Measurements from ENCODE around the gene G2E3.

DNA sequence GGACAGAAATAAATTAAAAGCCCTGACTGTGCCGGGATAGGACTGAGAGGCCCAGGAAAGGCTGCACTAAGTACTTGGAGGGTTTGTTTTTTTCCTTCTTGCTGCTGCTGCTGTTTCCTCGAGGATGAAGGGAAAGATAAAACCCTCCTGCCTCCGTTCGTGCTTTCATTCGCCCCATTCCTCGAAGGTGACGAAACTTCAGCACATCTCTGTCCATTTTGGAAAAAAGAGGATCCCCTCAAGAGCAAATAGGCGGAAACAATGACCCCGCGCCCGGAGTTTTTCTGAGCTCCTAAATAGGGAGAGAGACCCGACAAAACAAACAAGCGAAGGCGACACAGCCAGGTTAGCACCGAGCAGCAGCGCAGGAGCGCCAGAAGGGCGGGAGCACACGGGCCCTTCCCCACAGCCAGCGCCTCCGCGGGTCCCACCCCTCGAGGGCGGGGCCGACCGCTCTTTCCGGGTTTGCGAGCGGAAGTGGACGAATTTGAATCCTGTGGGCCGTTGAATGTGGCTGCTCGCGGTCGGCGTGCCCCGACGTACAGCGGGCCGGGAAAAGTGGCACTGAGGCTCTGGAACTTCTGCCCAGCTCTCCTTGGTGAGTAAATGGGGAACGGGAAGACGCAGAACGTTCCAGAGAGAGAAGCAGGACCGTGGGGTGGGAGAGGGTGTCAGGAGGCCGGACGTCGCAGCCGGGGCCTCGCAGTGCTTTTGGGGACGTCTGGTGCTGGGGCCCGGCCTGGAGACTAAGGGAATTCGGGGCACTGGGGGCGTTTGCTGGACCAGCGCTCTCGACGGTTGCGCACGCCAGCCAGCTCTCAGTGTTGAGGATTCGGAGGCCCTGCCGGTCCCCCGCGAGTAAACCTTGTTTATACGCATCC, at the start of gene G2E3:
- no peak for TF ChIP-seq EZH2 (IDR thresholded peaks at IDR 0.05; ENCODE audit: borderline replicate concordance, low read depth, low read length, severe bottlenecking)
- TF ChIP-seq, protein P1, sequence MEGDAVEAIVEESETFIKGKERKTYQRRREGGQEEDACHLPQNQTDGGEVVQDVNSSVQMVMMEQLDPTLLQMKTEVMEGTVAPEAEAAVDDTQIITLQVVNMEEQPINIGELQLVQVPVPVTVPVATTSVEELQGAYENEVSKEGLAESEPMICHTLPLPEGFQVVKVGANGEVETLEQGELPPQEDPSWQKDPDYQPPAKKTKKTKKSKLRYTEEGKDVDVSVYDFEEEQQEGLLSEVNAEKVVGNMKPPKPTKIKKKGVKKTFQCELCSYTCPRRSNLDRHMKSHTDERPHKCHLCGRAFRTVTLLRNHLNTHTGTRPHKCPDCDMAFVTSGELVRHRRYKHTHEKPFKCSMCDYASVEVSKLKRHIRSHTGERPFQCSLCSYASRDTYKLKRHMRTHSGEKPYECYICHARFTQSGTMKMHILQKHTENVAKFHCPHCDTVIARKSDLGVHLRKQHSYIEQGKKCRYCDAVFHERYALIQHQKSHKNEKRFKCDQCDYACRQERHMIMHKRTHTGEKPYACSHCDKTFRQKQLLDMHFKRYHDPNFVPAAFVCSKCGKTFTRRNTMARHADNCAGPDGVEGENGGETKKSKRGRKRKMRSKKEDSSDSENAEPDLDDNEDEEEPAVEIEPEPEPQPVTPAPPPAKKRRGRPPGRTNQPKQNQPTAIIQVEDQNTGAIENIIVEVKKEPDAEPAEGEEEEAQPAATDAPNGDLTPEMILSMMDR (IDR thresholded peaks at IDR 0.05; ENCODE audit: borderline replicate concordance, extremely low read depth, low read length, poor library complexity, severe bottlenecking): no peak
